ENCODE data around the gene CYP4F3. TPM values are rescaled to one million over a fixed set of nuclear protein-coding genes. Genes with fewer than 3 reads are reported as not detected.
A peak's percentile ranks its signal among the peaks of the same experiment; 100 is the strongest.

The CYP4F3 gene
- total and polyA plus RNA-seq, 2 of the 13 experiments (the other 11 are each of a cell fraction or from before 2014, with no cell fraction given), result 17.8 to 22.8 TPM

GRCh38 chr19:15673176-15673654, 32.5 kb downstream of the CYP4F3 start (continued):
- TF ChIP-seq, protein P1, sequence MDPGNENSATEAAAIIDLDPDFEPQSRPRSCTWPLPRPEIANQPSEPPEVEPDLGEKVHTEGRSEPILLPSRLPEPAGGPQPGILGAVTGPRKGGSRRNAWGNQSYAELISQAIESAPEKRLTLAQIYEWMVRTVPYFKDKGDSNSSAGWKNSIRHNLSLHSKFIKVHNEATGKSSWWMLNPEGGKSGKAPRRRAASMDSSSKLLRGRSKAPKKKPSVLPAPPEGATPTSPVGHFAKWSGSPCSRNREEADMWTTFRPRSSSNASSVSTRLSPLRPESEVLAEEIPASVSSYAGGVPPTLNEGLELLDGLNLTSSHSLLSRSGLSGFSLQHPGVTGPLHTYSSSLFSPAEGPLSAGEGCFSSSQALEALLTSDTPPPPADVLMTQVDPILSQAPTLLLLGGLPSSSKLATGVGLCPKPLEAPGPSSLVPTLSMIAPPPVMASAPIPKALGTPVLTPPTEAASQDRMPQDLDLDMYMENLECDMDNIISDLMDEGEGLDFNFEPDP (CRISPR knock-in tag; conservative IDR thresholded peaks at IDR 0.05), result no peak
- TF ChIP-seq ZNF567 (CRISPR knock-in tag; IDR thresholded peaks at IDR 0.05; ENCODE audit: borderline replicate concordance), result 0 out of 2 replicates have a peak, but pooled peaks have one; percentile 32
- no peak for TF ChIP-seq ZNF20 (CRISPR knock-in tag; IDR thresholded peaks at IDR 0.05)
- TF ChIP-seq TAF15 (IDR thresholded peaks at IDR 0.05; ENCODE audit: low read depth, low read length, poor library complexity, severe bottlenecking), result no peak
- TF ChIP-seq ZNF224 (CRISPR knock-in tag; IDR thresholded peaks at IDR 0.05), result no peak
- no peak for TF ChIP-seq ZNF225 (CRISPR knock-in tag; IDR thresholded peaks at IDR 0.05)
- TF ChIP-seq EEA1 (CRISPR knock-in tag; IDR thresholded peaks at IDR 0.05; ENCODE audit: borderline replicate concordance), result no peak
- no peak for TF ChIP-seq RFX5 (IDR thresholded peaks at IDR 0.05; ENCODE audit: low read depth, low read length)
- TF ChIP-seq, protein P2, sequence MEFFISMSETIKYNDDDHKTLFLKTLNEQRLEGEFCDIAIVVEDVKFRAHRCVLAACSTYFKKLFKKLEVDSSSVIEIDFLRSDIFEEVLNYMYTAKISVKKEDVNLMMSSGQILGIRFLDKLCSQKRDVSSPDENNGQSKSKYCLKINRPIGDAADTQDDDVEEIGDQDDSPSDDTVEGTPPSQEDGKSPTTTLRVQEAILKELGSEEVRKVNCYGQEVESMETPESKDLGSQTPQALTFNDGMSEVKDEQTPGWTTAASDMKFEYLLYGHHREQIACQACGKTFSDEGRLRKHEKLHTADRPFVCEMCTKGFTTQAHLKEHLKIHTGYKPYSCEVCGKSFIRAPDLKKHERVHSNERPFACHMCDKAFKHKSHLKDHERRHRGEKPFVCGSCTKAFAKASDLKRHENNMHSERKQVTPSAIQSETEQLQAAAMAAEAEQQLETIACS (CRISPR knock-in tag; IDR thresholded peaks at IDR 0.05), result no peak
- no peak for TF ChIP-seq STAT5B (CRISPR knock-in tag; IDR thresholded peaks at IDR 0.05)
- no peak for TF ChIP-seq KLF15 (CRISPR knock-in tag; IDR thresholded peaks at IDR 0.05; ENCODE audit: borderline replicate concordance)
- no peak for TF ChIP-seq ZBTB21 (CRISPR knock-in tag; IDR thresholded peaks at IDR 0.05)
- TF ChIP-seq, protein P3, sequence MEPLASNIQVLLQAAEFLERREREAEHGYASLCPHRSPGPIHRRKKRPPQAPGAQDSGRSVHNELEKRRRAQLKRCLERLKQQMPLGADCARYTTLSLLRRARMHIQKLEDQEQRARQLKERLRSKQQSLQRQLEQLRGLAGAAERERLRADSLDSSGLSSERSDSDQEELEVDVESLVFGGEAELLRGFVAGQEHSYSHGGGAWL (CRISPR knock-in tag; IDR thresholded peaks at IDR 0.05), result no peak
- TF ChIP-seq SRSF1 (optimal IDR thresholded peaks at IDR 0.05; ENCODE audit: low read depth, low read length), result no peak
- TF ChIP-seq RARG (CRISPR knock-in tag; IDR thresholded peaks at IDR 0.05; ENCODE audit: low read depth), result no peak
- TF ChIP-seq ZNF597 (CRISPR knock-in tag; IDR thresholded peaks at IDR 0.05), result no peak
- TF ChIP-seq MAFF (IDR thresholded peaks at IDR 0.05; ENCODE audit: low read depth, low read length), result no peak
- TF ChIP-seq NFIC (IDR thresholded peaks at IDR 0.05; ENCODE audit: low read length), result peak; percentile 43; the same call in 1 of the 2 replicates
- TF ChIP-seq, protein P4, sequence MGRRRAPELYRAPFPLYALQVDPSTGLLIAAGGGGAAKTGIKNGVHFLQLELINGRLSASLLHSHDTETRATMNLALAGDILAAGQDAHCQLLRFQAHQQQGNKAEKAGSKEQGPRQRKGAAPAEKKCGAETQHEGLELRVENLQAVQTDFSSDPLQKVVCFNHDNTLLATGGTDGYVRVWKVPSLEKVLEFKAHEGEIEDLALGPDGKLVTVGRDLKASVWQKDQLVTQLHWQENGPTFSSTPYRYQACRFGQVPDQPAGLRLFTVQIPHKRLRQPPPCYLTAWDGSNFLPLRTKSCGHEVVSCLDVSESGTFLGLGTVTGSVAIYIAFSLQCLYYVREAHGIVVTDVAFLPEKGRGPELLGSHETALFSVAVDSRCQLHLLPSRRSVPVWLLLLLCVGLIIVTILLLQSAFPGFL (CRISPR knock-in tag; IDR thresholded peaks at IDR 0.05), result no peak
- TF ChIP-seq, protein P5, sequence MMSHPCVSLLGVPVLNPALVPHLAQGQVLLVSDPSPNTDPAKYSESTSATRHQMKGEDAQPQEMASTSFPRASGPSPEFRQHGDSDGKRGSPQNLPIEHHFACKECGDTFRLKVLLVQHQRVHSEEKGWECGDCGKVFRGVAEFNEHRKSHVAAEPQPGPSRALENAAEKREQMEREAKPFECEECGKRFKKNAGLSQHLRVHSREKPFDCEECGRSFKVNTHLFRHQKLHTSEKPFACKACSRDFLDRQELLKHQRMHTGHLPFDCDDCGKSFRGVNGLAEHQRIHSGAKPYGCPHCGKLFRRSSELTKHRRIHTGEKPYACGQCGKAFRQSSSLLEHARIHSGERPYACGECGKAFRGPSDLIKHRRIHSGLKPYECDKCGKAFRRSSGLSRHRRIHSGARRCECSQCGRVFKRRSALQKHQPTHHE (CRISPR knock-in tag; IDR thresholded peaks at IDR 0.05; ENCODE audit: borderline replicate concordance), result no peak
- TF ChIP-seq MYNN (CRISPR knock-in tag; IDR thresholded peaks at IDR 0.05; ENCODE audit: low read depth), result no peak
- no peak for TF ChIP-seq FOXM1 (CRISPR knock-in tag; IDR thresholded peaks at IDR 0.05)
- TF ChIP-seq ZNF468 (CRISPR knock-in tag; IDR thresholded peaks at IDR 0.05), result no peak
- TF ChIP-seq ZMAT3 (CRISPR knock-in tag; conservative IDR thresholded peaks at IDR 0.05), result peak; percentile 86; the same call in 1 of the 2 replicates
- TF ChIP-seq SUZ12 (IDR thresholded peaks at IDR 0.05; ENCODE audit: low read depth, low read length), result no peak
- no peak for TF ChIP-seq ZNF256 (CRISPR knock-in tag; conservative IDR thresholded peaks at IDR 0.05)

All from HepG2 (cell line).